Esophagus muscularis mucosa (tissue), 4 donors: Measurements from ENCODE around the gene SLC16A3.

Experiments
- CTCF ChIP-seq, 3 experiments: fragments of 200-600 bp in 2 of 3; fragments of 450-650 bp in 1 of 3; sonication (generic) in 2 of 3; IDR thresholded peaks; one replicate each; pipeline ENCODE4 v1.5.1; 2017 to 2019; ENCODE audit warnings: antibody characterized with exemption in 3 of 3, mild to moderate bottlenecking in 2 of 3, moderate library complexity in 1 of 3
- EP300 ChIP-seq: sonication (generic); formaldehyde crosslinking; IDR thresholded peaks from one replicate; pipeline ENCODE4 v1.6.1; 2017; ENCODE audit warnings: antibody characterized with exemption
- POLR2A ChIP-seq: fragments of 450-650 bp; IDR thresholded peaks from one replicate; pipeline ENCODE4 v1.6.1; 2017; ENCODE audit warnings: antibody characterized with exemption, moderate library complexity, mild to moderate bottlenecking, low read depth
- POLR2AphosphoS5 ChIP-seq, 2 donors: sonication (generic); formaldehyde crosslinking; IDR thresholded peaks; one replicate each; pipeline ENCODE4 v1.6.1; 2017; ENCODE audit warnings: antibody characterized with exemption in 2 of 2

GRCh38 chr17:82282239-82283207, 53.7 kb downstream of the SLC16A3 start:
- TF ChIP-seq CTCF (IDR thresholded peaks at IDR 0.05) (no peak), EP300 (no peak), POLR2AphosphoS5 (IDR thresholded peaks at IDR 0.05) (no peak), POLR2A (no peak)
